ENCODE data around the gene DIAPH3.

- TF ChIP-seq POLR2A (IDR thresholded peaks at IDR 0.05; ENCODE audit: control extremely low read depth in 1 of 2, low read depth in 2 of 2, low read length in 2 of 2) (no peak), YY1 (IDR thresholded peaks at IDR 0.05; ENCODE audit: low read depth, low read length) (no peak)
Observed at GRCh38 chr13:59963383-59963782, 200.3 kb downstream of the DIAPH3 start.

All from H1 (cell line).